ENCODE results near the gene PACS2.

PACS2 gene

GRCh38 chr14:105348945-105349699 lies 34.6 kb downstream of the PACS2 start:
- DNase-seq (ENCODE audit: extremely low spot score) = no peak
- ChIA-PET CTCF (interaction anchor here (3.2 kb wide), 1 partner anchor 8 kb away, joined by 31 read pairs; no protein-coding TSS in a partner anchor), POLR2A (no interaction called here)
- TF ChIP-seq CTCF (IDR thresholded peaks at IDR 0.05; ENCODE audit: control extremely low read depth, extremely low read depth, low read depth, missing control alignments) = no peak

- TF ChIP-seq CTCF (IDR thresholded peaks at IDR 0.05; ENCODE audit: control extremely low read depth, extremely low read depth, low read depth, missing control alignments) = no peak
- no peak for DNase-seq (ENCODE audit: extremely low spot score)
- ChIA-PET POLR2A (no interaction called here), CTCF (interaction anchor here (1.1 to 3.2 kb wide), 4 partner anchors 9 to 1068 kb away, joined by 3 to 31 read pairs (median 10); no protein-coding TSS in a partner anchor)
These were observed 35.4 kb downstream of the PACS2 start for GRCh38 chr14:105349992-105350391.

- CTCF ChIA-PET = interaction anchor here (1.1 to 3.2 kb wide), 6 partner anchors 10 to 1067 kb away, joined by 3 to 31 read pairs (median 6); no protein-coding TSS in a partner anchor
- no peak for TF ChIP-seq CTCF (IDR thresholded peaks at IDR 0.05; ENCODE audit: control extremely low read depth, extremely low read depth, low read depth, missing control alignments)
- POLR2A ChIA-PET = no interaction called here
- no peak for DNase-seq (ENCODE audit: extremely low spot score)
These were observed 36.1 kb downstream of the PACS2 start for GRCh38 chr14:105350450-105351244.

GRCh38 chr14:105351410-105351809 lies 36.9 kb downstream of the PACS2 start:
- no peak for DNase-seq (ENCODE audit: extremely low spot score)
- CTCF ChIA-PET = interaction anchor here (0.9 to 3.2 kb wide), 18 partner anchors 10 to 281 kb away, joined by 3 to 31 read pairs (median 3); partner anchors contain the start of genes BTBD6 and PACS2
- TF ChIP-seq CTCF (IDR thresholded peaks at IDR 0.05; ENCODE audit: control extremely low read depth, extremely low read depth, low read depth, missing control alignments) = no peak
- POLR2A ChIA-PET = no interaction called here

- DNase-seq (ENCODE audit: extremely low spot score) = peak; percentile 94
- TF ChIP-seq CTCF (IDR thresholded peaks at IDR 0.05; ENCODE audit: control extremely low read depth, extremely low read depth, low read depth, missing control alignments) = peak; percentile 93
- ChIA-PET POLR2A (no interaction called here), CTCF (interaction anchor here (0.7 to 3.2 kb wide), 22 partner anchors 10 to 456 kb away, joined by 3 to 31 read pairs (median 3); partner anchors contain the start of genes BTBD6 and PACS2)
These were observed 37.6 kb downstream of the PACS2 start for GRCh38 chr14:105351920-105352851.

Measured in GM10248 (cell line).